Tongue (tissue), 2 donors: ENCODE measurements around the gene SGK1. TPM values are rescaled to one million over a fixed set of nuclear protein-coding genes. Genes with fewer than 3 reads are reported as not detected.
A peak's percentile ranks its signal among the peaks of the same experiment; 100 is the strongest.

Experiments used
- DNase-seq: peaks from one replicate; pipeline ENCODE4 v3.0.0-alpha.2; 2015
- total RNA-seq: library from RNA; depleted of rRNA; stranded (reverse); fragments of >200 nt; gene quantifications from one replicate; pipeline ENCODE4 v1.2.3, GENCODE V29; 2014

Gene SGK1
- 59.6 TPM for total RNA-seq

DNA sequence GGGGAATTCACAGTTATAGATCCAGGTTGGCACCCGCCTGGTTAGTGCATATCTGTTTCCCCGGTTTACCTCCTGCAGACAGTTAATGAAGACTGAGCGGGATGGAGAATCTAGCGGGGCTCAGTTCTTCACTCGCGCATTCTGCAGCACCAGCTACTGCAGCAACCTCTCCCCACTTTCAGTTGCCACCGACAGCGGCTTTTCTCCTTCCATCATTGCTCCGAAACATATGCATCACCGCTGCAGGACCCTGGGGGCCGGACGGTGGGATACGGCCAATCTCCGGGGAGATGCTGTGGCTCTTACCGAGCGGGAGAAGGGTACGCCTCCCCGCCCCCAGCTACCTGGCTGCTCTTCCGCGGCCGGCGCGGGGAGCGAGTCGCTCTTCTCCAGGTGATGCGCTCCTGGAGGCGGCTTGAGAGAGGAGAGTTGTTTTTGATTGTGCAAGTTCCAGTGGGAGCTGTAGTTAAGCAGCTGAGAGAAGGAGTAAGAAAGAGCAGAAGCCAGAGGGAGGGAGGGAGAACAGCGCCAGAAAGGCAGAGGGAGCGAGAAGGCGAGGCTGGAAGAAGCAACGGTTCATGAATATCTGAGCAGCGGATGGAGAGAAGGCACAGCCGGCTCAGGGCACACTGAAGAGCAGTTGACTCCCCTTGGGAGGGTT lies at the start of gene SGK1:
SGK1 (minus strand) TSS at position 642 of the 661 bp plus-strand sequence. CDS start 652 bp downstream, outside the sequence.
- peak; percentile 55 for DNase-seq

DNA sequence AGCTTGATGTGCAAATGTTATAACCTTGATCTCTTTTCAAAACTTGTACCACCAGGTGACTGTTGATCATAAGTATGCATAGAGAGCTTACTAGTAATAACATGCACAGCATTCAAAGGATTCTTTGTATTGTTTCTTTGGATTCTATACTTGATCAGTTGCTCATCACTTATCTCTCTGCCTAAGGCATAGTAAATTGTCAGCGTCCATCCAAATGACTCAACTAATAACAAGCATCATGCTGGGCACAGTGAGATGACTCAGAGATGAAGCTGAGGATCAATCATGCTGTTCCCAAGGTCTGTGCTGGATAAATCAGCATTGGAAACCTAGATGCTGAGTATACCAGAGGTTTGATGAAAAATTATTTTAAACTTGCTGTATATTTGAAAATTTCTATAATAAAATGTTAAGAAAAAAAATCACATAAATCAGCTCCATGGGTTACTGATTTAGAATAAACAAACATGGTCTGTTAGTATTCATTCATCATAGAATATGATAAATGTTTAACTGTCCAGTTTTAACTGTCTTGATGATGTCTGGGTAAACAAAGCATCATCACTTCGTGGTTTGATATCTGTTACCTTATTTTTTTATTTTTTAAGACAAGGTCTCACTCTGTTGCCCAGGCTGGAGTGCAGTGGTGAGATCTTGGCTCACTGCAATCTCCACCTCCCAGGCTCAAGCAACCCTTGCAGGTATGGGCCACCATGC lies 45.6 kb upstream of the SGK1 start:
- no peak for DNase-seq

DNA sequence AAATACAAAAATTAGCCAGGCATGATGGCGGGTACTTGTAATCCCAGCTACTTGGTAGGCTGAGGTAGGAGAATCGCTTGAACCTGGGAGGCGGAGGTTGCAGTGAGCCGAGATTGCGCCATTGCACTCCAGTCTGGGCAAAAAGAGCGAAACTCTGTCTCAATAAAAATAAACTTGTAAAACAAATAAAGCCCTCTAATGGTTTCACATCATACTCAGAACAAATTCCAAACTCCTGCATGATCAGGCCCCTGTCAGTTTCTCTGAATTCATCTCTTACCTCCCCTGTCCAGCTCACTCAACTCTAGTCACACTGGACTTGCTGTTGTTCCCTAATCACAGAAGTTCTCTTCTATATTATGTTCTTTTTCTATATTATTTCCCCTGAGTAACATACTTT lies 43.1 kb upstream of the SGK1 start:
- DNase-seq, result no peak

DNA sequence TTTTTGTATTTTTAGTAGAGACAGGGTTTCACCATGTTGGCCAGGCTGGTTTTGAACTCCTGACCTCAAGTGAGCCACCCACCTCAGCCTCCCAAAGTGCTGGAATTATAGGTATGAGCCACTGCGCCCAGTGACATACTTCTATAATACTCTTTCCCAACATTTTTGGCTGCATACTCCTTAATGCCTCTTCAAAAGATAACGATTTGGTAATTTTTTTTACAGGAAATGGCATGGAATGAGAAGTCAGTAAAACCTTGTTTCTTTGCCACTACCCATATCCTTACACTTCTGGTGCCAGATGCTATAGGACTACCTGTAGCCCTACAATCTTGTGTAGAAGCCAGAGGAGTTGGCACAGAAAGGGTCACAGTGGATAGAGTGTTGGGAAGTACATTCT lies 41.4 kb upstream of the SGK1 start:
- no peak for DNase-seq

DNA sequence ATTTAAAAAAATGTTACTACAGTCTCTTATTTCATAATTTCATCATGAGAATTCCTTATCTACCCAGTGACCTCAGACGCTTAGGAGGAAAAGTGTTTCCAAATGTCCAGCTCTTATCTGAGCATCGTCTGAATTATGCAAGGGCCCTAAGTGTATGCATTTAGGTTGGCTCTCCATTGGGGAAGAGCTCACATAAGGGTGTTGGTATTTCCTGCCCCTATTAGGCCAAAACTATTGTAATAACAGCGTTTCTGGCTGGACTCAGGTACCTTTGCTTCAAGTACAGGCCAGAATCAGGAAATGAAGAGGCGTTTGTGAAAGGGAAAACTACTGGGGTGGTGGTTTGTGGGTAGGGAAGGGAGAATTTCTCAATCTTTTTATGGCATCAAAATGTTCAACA lies 40.4 kb upstream of the SGK1 start:
- DNase-seq, result no peak

DNA sequence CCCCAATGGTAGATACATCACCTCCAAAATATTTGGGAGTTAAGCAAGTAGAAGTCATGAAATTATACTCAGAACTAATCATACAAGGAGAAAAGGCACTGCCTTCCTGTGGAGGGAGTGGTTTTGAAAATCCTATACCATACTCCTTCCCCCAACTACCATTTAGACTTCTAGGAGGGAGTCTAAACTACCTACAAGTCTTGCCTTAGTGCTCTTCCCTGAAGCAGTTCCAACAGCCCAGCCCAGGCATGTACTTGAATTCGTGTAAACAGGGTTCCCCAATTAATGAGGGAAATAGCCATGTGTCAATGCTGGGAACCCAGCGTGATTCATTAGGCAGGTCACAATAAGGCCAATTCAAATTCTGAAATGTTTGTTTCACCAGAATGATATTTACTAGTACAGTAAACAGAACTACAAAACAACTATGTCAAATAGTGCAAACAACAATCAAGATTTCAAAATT lies 39.1 kb upstream of the SGK1 start:
- DNase-seq, result no peak

DNA sequence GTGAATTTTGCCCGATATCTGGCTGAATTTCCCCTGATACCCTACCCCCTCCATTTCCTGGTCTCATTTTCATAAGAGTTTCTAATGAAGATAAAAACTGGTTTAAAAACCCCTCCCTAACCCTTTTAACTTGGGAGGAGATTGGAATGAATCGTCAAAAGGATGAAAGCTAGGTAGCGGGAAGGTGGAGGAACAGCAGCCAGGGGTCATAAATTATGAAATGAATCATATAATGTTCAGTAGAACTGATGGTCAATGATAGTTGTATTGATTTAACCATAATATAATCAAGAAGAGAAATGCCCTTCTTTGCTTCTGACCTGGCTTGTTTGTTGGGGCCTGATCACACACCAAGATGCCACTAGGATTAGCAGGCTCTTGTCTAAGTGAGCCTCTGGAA lies 38.5 kb upstream of the SGK1 start:
- no peak for DNase-seq

DNA sequence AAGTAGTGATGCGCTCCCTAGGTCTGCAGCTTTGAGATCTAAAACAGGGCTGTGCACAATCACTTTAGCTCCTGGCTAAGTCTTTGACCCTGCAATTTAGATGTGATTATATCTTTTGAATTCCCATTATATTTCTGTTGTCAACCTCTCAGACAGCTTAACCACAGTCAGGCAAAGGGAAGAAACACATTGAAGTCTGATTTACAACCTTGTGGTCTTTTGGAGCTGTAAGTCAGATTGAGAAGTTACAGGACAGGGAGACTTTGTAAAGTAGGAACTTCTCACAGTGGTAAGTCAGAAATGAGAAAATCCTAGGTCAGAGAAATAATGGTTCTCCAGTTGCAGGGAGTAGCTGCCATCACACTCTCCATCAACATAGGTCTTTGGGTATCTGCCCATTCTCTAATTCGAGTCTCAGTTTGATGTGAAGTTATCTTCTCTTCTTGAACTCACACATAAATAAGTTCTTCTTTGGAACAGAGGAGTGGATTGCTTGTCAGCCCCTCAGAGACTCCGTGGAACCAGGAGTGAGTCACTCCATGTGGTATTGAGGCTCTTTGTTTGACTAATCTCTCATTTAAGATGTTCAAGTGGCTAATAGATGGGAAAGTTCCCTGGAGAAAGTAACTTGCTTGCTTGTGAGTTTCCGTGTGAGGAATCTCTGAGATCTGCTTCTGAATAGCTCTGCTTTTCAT lies 35.0 kb upstream of the SGK1 start:
- DNase-seq, result no peak

DNA sequence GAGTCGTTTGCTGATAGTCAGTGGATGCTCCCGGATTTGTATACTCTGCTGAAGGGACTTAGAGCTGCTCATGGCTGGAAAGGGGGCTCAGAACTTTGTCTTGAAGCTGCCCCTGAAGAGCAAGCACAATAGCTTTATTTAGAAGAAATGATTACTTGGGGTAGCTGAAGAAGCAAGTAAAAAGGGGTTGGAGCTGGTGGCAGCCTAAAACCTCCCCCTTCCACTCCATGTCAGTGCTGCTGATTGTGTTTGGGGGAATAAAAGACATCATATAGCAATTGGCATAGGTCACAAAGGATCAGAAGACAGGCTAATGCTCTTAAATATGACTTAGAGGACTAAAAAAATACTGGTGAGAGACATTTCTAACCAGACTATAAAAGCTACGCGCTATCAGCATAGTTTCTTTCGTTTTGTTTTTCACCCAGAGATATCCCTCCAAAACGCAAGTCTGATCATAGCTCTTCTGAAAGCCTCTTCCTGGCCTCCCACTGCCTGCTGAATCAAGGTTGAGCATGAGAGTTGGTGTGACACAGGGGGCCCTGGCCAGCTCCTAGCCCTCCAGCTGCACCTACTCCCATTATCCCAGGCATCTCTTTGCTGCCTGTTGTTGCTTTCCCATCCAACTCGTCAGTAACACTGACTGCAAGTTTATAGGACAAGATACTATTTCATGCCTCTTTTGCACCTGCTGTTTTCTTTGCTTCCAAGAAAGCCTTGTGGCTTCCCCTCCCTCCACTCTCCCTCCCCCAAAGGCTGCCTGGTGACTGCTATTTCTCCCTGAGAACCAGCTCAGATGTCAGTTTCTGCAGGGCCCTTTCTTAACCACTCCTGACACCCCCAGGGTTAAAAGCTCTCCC lies 33.9 kb upstream of the SGK1 start:
- DNase-seq, result peak; percentile 77

DNA sequence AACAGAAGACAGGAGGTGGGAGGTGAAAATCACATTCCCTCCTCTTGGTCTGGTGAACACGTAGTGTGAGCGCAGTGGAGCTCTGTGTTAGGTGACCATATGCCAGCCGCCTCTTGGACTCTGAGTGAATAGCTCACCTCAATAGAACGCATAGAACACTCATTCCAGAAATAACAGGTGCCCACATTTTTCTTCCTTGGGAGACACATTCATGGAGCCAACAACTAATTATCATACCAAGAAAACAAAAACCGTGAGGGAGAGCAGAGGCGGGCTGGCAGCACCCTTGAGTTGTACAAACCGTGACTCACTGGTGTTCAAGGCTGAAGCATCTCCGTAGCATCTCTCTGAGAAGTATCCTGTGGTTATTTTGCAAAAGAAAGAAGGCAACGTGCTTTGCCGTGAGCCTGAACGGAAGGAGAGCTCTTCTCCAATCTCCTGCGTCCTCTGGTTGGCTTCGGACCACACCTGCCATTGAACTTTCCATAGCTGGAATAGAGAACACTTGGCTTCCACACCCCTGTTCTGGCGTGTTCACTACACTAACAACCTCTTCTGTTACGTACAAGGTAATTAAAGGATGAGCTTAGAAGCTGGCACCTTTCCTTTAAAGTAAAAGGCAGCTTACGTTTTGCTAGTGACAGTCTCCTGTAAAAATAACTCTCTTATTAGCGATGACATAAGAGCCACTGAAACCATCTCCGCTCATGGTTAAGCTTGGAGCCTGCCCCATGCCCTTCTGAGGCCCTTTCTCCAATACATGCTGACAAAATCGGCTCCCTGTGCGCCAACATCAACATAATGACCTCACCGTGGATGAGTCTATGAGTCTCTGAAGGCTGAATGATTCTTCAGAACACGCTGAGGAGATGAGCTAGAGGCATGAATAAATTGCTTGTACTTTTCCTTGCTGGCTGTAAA lies 30.2 kb upstream of the SGK1 start:
- peak; percentile 37 for DNase-seq

DNA sequence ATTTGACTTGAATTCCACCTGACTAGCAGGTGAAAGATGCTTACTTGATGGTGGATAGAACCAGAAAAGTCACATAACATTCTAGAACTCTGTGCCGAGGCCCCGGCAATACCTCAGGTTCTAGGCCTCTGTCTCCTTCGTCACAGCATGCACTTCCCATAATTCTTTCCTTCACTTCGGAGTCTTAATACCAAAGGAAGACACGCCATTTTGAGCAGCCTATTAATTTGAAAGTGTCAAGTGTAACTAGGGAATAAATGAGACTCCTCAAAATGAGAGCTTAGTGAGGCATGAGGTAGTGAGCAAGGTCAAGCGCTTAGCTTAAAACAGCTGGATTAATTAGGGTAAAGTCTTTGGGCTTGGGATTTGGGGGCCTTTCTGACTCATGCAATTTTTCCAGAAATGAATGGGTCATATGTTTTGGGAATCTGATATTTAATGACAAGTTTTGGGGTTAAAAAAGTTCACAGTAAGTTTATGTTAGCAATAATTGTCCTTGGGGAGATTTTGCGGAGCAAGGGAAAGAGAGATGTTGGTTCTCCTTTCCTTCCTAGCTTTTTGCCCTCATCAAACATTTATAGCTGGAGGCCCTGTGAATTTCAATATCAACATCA lies 29.1 kb upstream of the SGK1 start:
- DNase-seq, result no peak

DNA sequence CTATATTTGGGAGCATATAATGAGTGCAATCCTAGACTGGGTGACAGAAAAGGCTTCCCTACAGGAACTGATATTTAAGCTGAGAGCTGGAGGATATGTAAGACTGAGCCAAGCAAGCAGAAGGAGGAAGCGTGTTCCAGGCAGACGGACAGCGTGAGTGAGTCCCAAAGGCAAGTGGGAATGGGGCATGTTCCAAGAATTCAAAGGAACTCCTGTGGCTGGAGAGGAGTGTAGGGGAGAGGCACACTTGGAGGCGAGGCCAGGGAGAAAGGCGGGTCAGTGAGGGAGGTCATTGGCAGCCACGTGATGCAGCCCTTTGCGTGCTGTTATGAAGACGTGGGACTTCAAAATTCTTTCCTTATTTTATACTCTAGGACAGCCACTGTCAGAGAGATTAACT lies 27.9 kb upstream of the SGK1 start:
- peak; percentile 24 for DNase-seq

DNA sequence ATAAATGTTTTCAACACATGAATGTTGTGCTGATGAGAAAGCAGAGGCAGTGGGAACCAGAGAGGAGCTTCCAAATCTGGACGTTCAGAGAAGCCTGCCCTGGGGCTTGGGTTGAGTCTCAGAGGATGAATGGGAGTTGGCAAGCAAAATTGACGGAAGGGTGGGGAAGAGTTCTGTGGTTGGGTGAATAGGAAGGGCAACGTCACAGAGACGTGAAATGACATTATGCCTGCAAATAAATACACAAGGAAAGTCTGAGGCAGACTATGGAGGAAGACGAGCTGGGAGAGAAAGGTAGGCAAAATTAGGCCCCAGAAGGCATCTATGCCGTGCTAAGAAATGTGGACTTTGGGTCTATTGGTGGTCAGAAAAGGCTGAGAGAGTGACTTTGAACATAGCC lies 25.2 kb upstream of the SGK1 start:
- no peak for DNase-seq

DNA sequence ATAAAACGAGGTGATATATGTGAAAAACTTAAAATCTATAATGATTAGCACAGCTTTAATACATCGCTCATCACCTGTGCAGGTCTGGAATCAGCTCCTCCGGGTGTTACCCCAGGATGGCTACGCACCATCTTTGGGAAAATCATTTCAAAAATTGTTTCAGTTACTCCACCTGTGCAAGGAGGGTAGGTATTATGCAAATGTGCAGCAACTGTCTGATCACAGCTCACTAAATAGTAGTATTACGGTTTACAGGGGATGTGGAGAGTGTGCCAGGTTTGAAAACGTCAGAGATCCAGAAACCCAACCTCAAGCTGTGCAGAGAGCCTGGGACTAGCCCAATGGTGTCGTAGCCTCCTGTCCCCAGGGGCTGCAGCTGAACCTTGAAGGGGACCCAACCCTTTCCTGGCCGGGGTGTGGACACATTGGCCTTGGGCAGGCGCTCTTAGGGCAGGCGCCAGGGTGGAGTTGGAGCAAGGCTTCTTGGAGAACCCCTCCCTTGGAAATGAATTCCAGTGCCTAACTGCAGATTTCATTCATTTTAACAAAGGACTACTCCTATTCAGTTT lies 24.2 kb upstream of the SGK1 start:
- no peak for DNase-seq

DNA sequence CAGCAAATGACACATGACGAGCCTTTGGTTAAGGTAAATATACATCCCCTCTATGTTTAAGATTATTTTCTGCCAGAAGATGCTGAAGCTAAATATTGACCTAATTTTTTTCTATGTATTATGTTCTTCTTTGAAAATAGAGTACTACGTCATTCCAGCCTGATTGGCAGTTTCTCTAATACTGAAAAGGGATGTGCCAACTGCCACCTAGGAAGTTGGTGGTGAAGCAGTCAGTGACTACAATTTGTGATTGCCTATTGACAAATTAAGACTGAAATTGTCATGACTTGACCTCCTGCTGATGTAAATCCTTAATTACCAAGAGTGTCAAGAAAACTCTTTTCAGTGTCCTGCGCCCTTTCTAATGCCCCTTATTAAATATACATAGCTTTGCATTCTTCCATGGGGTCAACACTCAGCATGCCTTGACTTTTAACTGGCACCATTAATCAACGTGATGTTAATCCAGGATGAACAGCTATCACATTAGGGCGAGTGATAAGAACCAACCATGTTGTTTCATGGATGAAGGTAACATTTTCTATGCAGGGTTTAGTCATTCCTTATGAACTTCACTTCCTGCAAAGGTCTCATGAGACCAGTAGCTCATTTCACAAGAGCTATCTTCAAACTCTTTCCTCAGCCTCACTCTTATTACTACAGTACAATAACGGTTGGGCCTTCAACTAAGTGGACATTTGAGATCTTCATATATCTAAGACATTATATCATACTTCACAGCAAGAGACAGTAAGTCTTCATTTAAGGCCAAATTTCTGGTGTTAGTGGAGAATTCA lies 22.5 kb upstream of the SGK1 start:
- DNase-seq, result no peak

DNA sequence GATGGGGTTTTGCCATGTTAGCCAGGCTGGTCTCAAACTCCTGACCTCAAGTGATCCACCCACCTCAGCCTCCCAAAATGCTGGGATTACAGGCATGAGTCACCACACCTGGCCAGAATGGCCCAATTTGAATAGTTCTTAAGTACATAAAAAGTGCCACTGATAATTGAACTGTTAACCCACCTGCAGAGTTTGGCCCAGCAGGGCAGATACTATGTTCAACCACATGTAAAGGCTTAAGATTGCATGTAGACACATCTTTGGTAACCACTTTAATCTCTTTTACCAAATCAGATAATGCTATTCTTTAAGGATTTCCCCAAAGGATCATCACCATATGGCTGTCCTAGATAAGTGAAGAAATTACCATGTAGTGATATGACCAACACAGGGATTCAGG lies 21.3 kb upstream of the SGK1 start:
- no peak for DNase-seq

DNA sequence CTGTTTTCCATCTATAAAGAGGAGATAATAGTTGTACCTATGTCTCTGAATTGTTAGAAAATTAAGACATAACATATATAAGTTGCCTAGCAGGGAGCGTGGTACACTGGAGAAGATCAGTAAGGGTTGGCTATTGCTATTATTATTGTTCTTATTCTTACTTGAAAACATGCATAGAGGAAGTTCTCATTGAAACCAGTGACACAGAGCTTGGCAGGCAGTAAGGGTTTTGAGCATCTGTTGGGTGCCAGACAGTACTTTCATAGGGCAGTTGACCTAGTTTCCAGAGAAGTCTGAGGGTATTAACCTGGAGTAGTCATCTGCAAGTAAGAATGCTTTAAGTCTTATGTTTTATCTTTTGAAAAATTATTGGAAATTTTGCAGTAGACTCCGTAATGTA lies 13.3 kb upstream of the SGK1 start:
- no peak for DNase-seq

DNA sequence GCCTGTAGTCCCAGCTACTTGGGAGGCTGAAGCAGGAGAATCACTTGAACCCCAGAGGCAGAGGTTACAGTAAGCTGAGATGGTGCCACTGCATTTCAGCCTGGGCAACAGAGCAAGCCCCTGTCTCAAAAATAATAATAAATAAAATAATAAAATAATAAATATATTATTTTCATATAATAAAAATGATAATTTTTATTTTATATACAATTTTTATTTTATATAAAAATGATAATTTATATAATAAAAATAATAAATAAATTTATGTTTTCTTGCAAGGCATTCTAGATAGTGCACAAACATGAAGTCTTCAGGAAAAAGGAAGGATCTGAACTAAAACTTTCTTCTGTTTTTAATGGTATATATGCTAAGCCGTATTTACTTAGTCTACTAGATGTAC lies 12.6 kb upstream of the SGK1 start:
- no peak for DNase-seq

DNA sequence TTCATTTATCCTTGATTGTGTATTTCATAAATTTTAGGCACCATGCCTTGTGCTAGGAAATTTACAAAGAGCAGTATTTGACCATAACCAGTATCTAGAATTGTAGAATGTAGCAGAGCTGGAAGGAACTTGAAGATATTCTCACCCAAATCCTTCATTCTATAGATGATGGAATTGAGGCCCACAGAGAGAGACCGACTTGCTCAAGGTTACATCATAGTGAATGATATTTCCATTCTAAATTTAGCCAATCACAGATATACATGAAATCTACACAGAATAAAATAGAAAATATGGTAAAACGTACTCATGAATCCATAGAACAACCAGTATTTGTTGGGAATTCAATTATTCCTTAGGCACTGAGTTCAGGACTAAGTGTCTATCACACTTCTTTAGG lies 10.9 kb upstream of the SGK1 start:
- no peak for DNase-seq

DNA sequence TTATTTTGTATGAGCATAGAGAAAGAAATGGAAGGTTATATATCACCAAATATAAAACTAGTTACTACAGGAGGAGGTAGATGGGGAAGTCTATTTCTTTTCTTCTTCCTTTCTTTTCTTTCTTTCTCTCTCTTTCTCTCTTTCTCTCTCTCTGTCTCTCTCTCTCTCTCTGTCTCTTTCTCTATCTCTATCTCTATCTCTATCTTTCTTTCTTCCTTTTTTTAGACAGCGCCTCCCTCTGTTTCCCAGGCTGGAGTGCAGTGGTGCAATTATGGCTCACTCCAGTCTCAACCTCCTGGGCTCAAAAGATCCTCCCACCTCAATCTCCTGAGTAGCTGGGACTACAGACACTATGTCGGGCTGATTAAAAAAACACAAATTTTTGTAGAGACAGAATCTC lies 10.2 kb upstream of the SGK1 start:
- no peak for DNase-seq
